Measurements from ENCODE around the gene MSANTD7.
"Not testable (repeated sequence)": the region's sequence is repeated elsewhere in the genome, so short reads cannot be mapped to it uniquely, and the experiment has no call there.

GRCh38 chr10:14864871-14865270 is 26.8 kb downstream of the MSANTD7 start:
- not testable (repeated sequence) for TF ChIP-seq CTCF, POLR2AphosphoS5, POLR2A (IDR thresholded peaks at IDR 0.05)

All from upper lobe of left lung (tissue), 4 donors.